Measurements from ENCODE around the gene HOXA6.

The HOXA6 gene

GRCh38 chr7:27147199-27148030 is at the start of gene HOXA6:
HOXA6 (minus strand) TSS chr7:27147774; CDS start chr7:27147749, 25 bp downstream.
- no peak for DNase-seq (ENCODE audit: low read depth in 2 of 2)

GRCh38 chr7:27196287-27196767 is 48.8 kb upstream of the HOXA6 start:
- DNase-seq (ENCODE audit: low read depth in 2 of 2) = peak; percentile 53 to 84

GRCh38 chr7:27194686-27195379 is 47.3 kb upstream of the HOXA6 start:
- DNase-seq (ENCODE audit: low read depth in 2 of 2) = no peak

DNA sequence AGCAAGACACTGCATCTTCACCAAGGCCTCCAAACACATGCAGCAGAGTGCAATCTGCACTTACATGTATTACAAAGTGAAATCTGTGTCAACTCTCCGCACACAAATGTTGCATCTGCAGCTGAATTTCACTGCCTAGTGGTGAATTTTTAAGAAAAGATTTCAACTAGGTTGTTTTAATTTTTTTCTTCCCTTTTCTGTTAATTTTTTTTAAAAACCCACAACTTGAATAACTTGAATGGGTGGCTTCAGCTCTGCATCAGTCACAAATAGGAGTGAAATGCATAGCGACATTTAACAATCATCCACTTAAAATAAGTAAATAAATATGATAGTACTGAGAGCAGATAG is 46.4 kb upstream of the HOXA6 start:
- no peak for DNase-seq (ENCODE audit: low read depth in 2 of 2)

DNA sequence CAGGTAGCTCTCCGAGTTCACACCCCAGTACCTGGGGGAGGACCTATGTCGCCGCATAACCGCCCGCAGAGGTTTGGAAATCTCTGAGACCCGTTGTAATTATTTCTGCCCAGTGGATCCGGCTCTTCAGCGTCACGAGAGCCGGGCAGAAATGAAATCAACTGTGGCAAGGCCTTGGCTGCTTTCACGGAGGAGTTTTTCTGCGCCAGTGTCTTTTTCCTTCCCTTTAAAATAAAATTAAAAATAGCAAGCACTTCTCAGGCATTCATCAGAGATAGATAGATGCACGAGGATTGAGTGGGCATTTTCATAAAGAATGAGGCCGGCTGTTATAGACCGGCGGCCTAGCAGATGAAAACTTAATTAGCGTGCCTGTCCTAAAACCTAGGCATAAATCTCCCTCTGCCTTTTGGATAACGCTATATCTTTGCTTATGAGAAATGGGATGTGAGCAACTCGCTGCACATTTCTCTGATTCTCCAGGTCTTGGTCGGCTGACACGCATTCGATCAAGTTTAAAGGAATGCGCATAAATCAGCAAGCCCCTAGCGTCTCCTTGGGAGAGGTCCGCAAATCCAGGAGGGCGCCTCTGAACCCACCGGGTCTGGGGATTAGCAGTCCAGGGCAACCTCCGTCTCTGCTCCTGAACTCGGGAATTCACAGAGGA is 45.9 kb upstream of the HOXA6 start:
- no peak for DNase-seq (ENCODE audit: low read depth in 2 of 2)

GRCh38 chr7:27192546-27193334 is 45.2 kb upstream of the HOXA6 start:
- DNase-seq (ENCODE audit: low read depth in 2 of 2) = no peak

- no peak for DNase-seq (ENCODE audit: low read depth in 2 of 2)
Measured at GRCh38 chr7:27191833-27192545, 44.4 kb upstream of the HOXA6 start.

DNA sequence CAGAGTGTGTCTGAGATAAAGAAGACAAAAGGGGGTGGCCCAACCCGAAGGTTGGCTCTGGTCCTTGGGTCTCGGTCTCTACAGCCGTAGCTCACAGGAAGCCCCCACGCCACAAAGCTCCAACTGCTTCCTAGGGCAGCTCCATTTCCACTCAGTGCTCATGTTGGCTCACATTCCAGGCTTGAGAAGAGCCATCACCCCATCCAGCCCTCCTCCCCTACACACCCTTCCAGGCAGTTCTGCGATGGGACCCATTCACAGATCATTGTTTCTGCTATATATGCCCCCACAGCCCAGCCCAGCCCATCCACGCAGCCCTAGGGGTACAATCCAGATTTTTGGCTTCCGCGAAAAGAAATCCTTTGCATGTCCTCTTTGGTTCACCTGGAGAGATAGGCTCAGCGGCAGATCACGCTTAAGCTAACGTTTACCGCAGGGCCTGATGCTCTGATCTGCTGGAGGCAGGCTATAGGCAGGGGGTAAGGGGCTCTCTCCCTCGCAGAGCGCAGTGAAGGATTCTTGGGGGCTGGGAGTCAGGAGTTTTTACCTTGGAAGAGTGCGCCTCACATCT is 43.7 kb upstream of the HOXA6 start:
- DNase-seq (ENCODE audit: low read depth in 2 of 2) = no peak

DNA sequence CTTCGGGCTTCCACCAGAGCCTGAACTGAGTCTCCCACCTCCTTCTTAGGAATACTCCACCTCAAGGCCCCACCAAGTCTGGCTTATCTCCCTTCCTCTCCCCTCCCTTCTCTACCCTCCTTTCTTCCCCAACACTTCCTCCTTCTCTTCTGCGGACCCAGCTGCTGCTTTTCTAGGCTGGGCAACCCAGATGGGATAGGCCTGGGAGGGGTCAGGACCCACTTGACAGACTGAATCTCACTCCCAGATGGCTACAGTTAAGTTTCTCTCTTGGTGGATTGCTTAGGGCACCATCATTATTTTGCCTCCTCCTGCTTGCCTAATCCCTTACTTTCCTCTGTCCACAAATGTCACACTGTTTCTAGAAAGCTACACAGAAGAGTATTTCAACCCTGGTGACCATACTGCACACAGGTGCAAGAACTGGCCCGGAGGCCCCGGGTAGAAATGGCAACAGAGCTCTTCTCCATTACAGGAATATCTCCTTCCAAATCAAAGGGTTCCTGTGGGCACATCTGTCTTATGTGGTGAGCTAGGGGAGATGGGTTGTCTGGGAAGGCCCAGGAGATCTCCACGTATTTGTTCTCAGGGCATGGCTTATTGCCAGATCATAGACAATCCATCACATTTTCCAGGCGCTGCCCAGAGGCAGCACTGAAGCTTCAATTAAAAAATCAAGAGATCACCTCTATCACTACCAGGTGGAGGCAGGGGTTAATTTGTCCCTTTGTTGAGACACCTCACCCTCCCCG is 42.6 kb upstream of the HOXA6 start:
- DNase-seq (ENCODE audit: low read depth in 2 of 2) = no peak

- no peak for DNase-seq (ENCODE audit: low read depth in 2 of 2)
Measured at GRCh38 chr7:27189295-27189996, 41.9 kb upstream of the HOXA6 start.

DNA sequence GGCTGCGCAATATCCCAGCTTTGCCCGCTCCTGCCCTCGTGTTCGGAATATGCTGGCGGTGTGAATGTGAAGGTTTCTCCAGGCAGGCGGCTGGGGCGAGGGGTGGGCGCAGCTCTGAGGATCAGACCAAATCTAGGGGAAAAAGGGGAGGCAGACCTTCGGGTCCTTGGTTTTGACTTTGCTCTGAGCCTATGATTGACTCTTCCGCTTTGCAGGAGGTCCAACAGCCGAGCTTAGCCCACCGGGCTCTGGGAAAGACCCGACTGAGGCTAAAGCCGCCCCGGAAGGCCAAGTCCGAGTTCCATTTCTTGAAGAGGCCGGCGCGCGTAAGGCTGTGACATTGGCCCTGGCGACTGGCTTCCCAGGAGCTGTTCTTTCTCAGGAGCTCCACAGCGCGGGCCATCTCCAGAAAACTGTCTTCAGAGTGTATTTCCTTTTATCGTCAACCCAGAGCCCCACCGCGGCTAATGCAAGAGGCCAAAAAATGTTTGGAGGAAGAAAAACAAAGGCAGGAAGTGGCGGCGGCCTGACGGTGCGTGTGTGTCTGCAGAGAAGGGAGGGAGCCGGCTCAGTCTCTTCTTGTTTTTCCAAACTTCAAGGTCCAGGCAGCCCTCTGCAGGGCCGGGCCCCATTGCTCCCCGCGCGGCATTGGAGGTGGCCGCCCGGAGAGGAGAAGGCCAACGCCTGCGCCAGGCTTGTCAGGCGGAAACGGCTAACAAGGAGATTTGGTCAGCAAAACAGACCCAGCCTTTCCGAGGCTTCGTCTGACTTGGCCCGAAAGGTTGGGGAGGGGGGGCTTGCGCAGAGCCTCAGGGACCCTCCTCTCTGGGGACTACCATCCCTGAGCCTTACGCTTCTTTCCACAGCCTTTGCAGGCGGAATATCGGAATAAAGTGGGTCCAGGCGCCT is 41.1 kb upstream of the HOXA6 start:
- no peak for DNase-seq (ENCODE audit: low read depth in 2 of 2)

DNA sequence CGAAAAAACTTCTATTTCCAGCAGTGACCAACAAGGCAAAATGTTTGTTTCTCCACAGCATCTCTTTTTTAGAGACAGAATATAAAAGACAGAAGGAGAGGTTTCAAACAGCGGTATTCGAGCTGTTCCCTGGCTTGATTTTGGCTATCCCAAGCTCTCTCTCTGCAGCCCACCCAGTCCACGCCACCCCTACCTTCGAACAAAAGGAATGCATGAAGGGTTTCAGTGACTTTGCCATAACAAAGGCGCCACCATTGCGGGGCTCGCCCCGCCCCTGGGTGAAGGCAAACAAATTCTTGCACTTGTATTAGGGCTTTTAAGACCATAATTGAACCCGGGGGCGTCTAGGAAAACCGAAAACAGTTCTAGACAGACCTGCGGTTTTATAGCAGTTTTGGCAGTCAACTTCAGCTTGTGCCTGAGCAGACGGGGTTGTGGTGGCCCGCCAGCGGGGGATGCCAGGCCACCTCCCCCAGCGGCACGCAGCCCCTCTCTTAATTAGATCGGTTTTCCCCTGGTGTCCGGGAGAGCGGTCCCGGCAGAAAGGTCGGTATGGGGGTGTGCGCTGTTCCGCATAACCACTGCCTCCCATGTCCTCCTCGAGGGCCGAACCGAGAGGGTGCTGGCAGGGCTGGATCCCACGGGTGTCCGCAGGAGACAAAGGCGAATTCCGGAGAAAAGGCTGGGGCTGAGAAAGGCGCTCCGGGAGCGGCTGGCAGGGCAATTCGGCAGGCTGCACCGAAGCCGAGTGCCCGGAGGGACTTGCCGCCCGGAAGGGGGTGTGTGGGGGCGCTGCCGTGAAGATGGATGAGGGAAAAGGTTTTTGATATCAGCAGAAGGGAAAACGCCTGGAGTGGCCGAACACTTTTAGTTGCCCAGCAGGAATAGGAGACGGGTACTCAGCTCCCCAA is 40.2 kb upstream of the HOXA6 start:
- DNase-seq (ENCODE audit: low read depth in 2 of 2) = no peak

DNA sequence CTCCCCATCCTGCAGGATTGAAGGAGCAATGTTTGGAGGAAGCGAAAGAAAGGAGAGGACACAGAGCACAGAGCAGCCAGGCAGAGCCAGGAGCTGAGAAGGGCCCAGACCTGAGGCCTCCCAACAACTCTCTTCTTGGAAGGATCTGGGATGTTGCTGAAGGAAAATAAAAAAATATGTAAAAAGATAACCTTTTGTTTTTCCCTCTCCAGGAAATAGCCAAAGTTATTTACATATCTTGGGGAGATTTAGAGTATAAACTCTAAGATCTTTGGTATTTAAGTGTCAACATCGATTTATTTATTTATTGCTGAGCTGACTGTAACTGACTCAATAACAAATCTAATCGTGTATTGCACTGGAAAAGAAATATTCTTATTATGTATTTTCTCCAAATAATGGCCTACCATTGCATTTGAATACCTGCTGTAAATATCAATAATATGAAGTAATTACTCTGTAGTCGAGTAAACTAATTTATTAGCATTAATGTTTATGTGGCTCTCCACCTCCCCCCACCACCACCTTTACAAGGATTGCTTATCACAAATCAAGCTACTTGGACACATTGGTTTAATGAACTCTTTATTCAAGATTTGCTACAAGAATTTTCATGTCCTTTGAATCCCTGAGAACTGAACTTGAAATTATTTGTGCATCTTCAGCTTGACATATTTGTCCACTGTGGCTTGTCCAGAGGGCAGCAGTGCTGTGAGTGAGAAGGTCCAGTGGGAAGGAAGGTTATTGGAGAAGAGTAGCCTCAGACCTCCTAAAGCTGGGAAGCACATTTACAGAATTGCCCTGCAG is 39.3 kb upstream of the HOXA6 start:
- no peak for DNase-seq (ENCODE audit: low read depth in 2 of 2)

- DNase-seq (ENCODE audit: low read depth in 2 of 2) = no peak
Measured at GRCh38 chr7:27185854-27186667, 38.5 kb upstream of the HOXA6 start.

DNA sequence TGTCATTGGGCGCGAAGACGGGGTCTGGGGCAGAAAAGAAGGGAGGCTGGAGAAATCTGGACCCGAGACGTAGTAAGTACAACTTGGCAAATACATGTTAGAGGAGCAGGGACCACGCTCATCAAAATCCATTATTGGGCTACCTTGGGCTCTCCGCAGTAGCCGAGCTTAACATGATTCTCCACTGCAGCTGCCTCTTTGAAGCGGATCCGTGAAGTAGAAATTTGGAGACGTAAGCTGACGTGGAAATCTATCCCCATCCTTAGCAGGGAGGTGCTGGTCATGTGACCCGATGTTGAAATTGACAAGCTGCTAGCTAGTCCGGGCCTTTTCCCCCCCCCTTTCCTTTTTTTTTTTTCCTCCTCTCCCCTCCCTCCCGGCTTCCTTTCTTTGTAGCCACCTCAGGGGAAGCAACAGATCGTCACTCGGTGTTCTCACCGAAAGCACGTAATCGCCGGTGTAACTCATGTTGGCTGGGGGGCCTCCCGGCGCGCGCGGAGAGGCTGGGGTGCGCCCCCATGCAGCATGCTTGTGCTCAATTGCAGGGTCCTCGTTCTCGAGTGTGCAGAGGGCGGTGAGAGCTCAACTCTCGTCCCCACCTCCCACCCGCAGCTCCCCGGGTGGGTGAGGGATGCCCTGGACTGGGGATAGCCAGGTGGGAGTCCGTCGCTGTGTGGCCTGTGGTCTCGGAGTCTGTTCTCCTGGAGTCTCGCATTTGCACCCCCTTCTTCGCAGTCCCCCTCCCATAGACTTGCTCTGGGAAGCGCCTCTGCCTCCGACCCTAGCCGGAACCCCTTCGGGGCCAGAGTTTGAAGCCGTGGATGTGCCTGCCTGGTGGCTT is 37.7 kb upstream of the HOXA6 start, which contains the start of gene HOXA11:
Gene HOXA11 (minus strand): TSS at position 220 of the 841 bp plus-strand sequence. CDS start 88 bp downstream, at position 132.
- DNase-seq (ENCODE audit: low read depth in 2 of 2) = no peak

Measured in stimulated activated CD8-positive, alpha-beta memory T cell treated with anti-CD3 and anti-CD28 coated beads, Interleukin-7, amount 100 ng/mL, for 1 hour (primary cell).